Esophagus mucosa (tissue), 1 donor: Measurements from ENCODE around the gene TERB1. TPM values are rescaled to one million over a fixed set of nuclear protein-coding genes. Genes with fewer than 3 reads are reported as not detected.

Experiments used
- total RNA-seq: library from RNA; stranded (reverse); gene quantifications from one replicate; pipeline ENCODE4 v1.2.4, GENCODE V29; 2023
- donor health status: DM: yes; HTN: yes; CAD: no.

TERB1 gene
- total RNA-seq, 1 donor from 2014 or later: 0.08 TPM

Other genes starting within 250 kb of the TERB1 start
- gene CKLF, start 249.0 kb downstream of the TERB1 start, total RNA-seq: 14.2 TPM
- 0.60 TPM for gene CMTM1, start 235.1 kb downstream of the TERB1 start, total RNA-seq
- not detected for gene CMTM2, start 222.1 kb downstream of the TERB1 start, total RNA-seq
- 3.7 TPM for gene CMTM3, start 196.9 kb downstream of the TERB1 start, total RNA-seq
- gene CMTM4, start 104.8 kb downstream of the TERB1 start, total RNA-seq: 13.1 TPM
- 69.4 TPM for gene DYNC1LI2, start 50.0 kb downstream of the TERB1 start, total RNA-seq
- 41.2 TPM for gene NAE1, start 29.4 kb upstream of the TERB1 start, total RNA-seq
- gene CA7, start 42.8 kb upstream of the TERB1 start, total RNA-seq: not detected
- 9.6 TPM for gene PDP2, start 78.9 kb upstream of the TERB1 start, total RNA-seq
- 5.0 TPM for gene CDH16, start 117.3 kb upstream of the TERB1 start, total RNA-seq
- gene RRAD, start 124.0 kb upstream of the TERB1 start, total RNA-seq: 59.1 TPM
- gene CIAO2B, start 132.8 kb upstream of the TERB1 start, total RNA-seq: 125 TPM
- 151 TPM for gene CES2, start 133.9 kb upstream of the TERB1 start, total RNA-seq
- 1.1 TPM for gene CES3, start 159.7 kb upstream of the TERB1 start, total RNA-seq
- gene CES4A, start 187.0 kb upstream of the TERB1 start, total RNA-seq: 6.0 TPM
- gene CBFB, start 227.6 kb upstream of the TERB1 start, total RNA-seq: 40.4 TPM